Measurements from ENCODE around the gene WDR35.

WDR35 gene

GRCh38 chr2:19989342-19989666 is 601 bp downstream of the WDR35 start:
- Histone ChIP-seq H3K4me1 (ENCODE audit: control insufficient read depth, insufficient read depth, low read depth, low read length) (peaks cover 2% of the 10 kb centered on the region), H3K14ac (ENCODE audit: low read length in 2 of 2) (no peak overlapping the region), H3K79me1 (replicated peaks; ENCODE audit: low read length, poor library complexity, severe bottlenecking) (peaks cover 25% of the 10 kb centered on the region), H4K8ac (ENCODE audit: low read length) (no peak overlapping the region), H3K4ac (ENCODE audit: low read depth in 1 of 2, low read length in 2 of 2) (no peak overlapping the region), H3K23ac (ENCODE audit: low read length in 2 of 2) (no peak overlapping the region), H3K36me3 (ENCODE audit: control insufficient read depth in 1 of 2, insufficient read depth in 2 of 2, low read depth in 1 of 2, low read length in 2 of 2) (peaks cover 5 to 17% of the 10 kb centered on the region in 2 experiments), H3K9me3 (ENCODE audit: control insufficient read depth, low read length) (no peaks in the 10 kb centered on the region), H2BK12ac (ENCODE audit: low read length in 2 of 2) (no peak overlapping the region), H3K9ac (ENCODE audit: low read length) (peak overlapping the region; percentile 94), H2BK15ac (ENCODE audit: low read depth, poor library complexity, severe bottlenecking) (no peak overlapping the region), H3K4me2 (ENCODE audit: low read length, poor library complexity, severe bottlenecking) (peak overlapping the region; percentile 76), H4K91ac (ENCODE audit: low read length) (no peak overlapping the region), H2AFZ (ENCODE audit: low read depth, low read length) (peak overlapping the region; percentile 92), H3K4me3 (ENCODE audit: insufficient read depth in 1 of 2, low read depth in 1 of 2, low read length in 2 of 2) (peak overlapping the region; percentile 89 to 94), H3K27ac (ENCODE audit: low read length, poor library complexity, severe bottlenecking) (no peak overlapping the region), H2BK5ac (ENCODE audit: low read depth, low read length, poor library complexity, severe bottlenecking) (no peak overlapping the region), H2AK5ac (ENCODE audit: low read length, severe bottlenecking) (no peak overlapping the region), H2BK120ac (ENCODE audit: low read depth, low read length) (no peak overlapping the region), H3K27me3 (ENCODE audit: control insufficient read depth in 1 of 2, insufficient read depth in 1 of 2, low read length in 2 of 2) (no peaks in the 10 kb centered on the region), H3K18ac (ENCODE audit: low read depth in 1 of 2, low read length in 2 of 2) (no peak overlapping the region)
- 0% methylated on average over 4 of the region's 8 CpGs for WGBS
- no peak for DNase-seq

- Histone ChIP-seq H3K4me2 (ENCODE audit: low read length, poor library complexity, severe bottlenecking) (no peak overlapping the region), H3K9me3 (ENCODE audit: control insufficient read depth, low read length) (no peaks in the 10 kb centered on the region), H3K27me3 (ENCODE audit: control insufficient read depth in 1 of 2, insufficient read depth in 1 of 2, low read length in 2 of 2) (no peaks in the 10 kb centered on the region), H2BK120ac (ENCODE audit: low read depth, low read length) (no peak overlapping the region), H2BK12ac (ENCODE audit: low read length in 2 of 2) (no peak overlapping the region), H2BK15ac (ENCODE audit: low read depth, poor library complexity, severe bottlenecking) (no peak overlapping the region), H3K23ac (ENCODE audit: low read length in 2 of 2) (no peak overlapping the region), H4K91ac (ENCODE audit: low read length) (no peak overlapping the region), H3K36me3 (ENCODE audit: control insufficient read depth in 1 of 2, insufficient read depth in 2 of 2, low read depth in 1 of 2, low read length in 2 of 2) (peaks cover 5 to 21% of the 10 kb centered on the region in 2 experiments), H3K14ac (ENCODE audit: low read length in 2 of 2) (no peak overlapping the region), H3K4me1 (ENCODE audit: control insufficient read depth, insufficient read depth, low read depth, low read length) (peaks cover 2% of the 10 kb centered on the region), H3K79me1 (replicated peaks; ENCODE audit: low read length, poor library complexity, severe bottlenecking) (peaks cover 25% of the 10 kb centered on the region), H3K4ac (ENCODE audit: low read depth in 1 of 2, low read length in 2 of 2) (no peak overlapping the region), H3K18ac (ENCODE audit: low read depth in 1 of 2, low read length in 2 of 2) (no peak overlapping the region), H2BK5ac (ENCODE audit: low read depth, low read length, poor library complexity, severe bottlenecking) (no peak overlapping the region), H3K9ac (ENCODE audit: low read length) (peak overlapping the region; percentile 94), H2AK5ac (ENCODE audit: low read length, severe bottlenecking) (no peak overlapping the region), H4K8ac (ENCODE audit: low read length) (no peak overlapping the region), H3K4me3 (ENCODE audit: insufficient read depth in 1 of 2, low read depth in 1 of 2, low read length in 2 of 2) (peak overlapping the region in 1 of 2 experiments; percentile 94), H3K27ac (ENCODE audit: low read length, poor library complexity, severe bottlenecking) (no peak overlapping the region), H2AFZ (ENCODE audit: low read depth, low read length) (no peak overlapping the region)
- WGBS, result 46% methylated on average over 1 of the region's 2 CpGs
- DNase-seq, result peak; percentile 20
These were observed 1.3 kb downstream of the WDR35 start for GRCh38 chr2:19988600-19988999.

- H2BK120ac ChIP-seq (ENCODE audit: low read depth, low read length), result no peak overlapping the region
- no peak overlapping the region for H2BK5ac ChIP-seq (ENCODE audit: low read depth, low read length, poor library complexity, severe bottlenecking)
- WGBS, result 100% methylated on average over 2 of the region's 5 CpGs
- no peak overlapping the region for H2AK5ac ChIP-seq (ENCODE audit: low read length, severe bottlenecking)
- H2BK15ac ChIP-seq (ENCODE audit: low read depth, poor library complexity, severe bottlenecking), result no peak overlapping the region
- no peak overlapping the region for H3K23ac ChIP-seq (ENCODE audit: low read length in 2 of 2)
- no peak overlapping the region for H3K4me3 ChIP-seq (ENCODE audit: insufficient read depth in 1 of 2, low read depth in 1 of 2, low read length in 2 of 2)
- no peak overlapping the region for H3K4me2 ChIP-seq (ENCODE audit: low read length, poor library complexity, severe bottlenecking)
- no peak overlapping the region for H3K14ac ChIP-seq (ENCODE audit: low read length in 2 of 2)
- H3K9me3 ChIP-seq (ENCODE audit: control insufficient read depth, low read length), result no peaks in the 10 kb centered on the region
- H3K36me3 ChIP-seq (ENCODE audit: control insufficient read depth in 1 of 2, insufficient read depth in 2 of 2, low read depth in 1 of 2, low read length in 2 of 2), result peaks cover 5 to 21% of the 10 kb centered on the region in 2 experiments
- DNase-seq, result no peak
- no peaks in the 10 kb centered on the region for H3K27me3 ChIP-seq (ENCODE audit: control insufficient read depth in 1 of 2, insufficient read depth in 1 of 2, low read length in 2 of 2)
- H3K4me1 ChIP-seq (ENCODE audit: control insufficient read depth, insufficient read depth, low read depth, low read length), result peaks cover 2% of the 10 kb centered on the region
- no peak overlapping the region for H4K91ac ChIP-seq (ENCODE audit: low read length)
- H3K18ac ChIP-seq (ENCODE audit: low read depth in 1 of 2, low read length in 2 of 2), result no peak overlapping the region
- no peak overlapping the region for H4K8ac ChIP-seq (ENCODE audit: low read length)
- H3K9ac ChIP-seq (ENCODE audit: low read length), result peak overlapping the region; percentile 94
- no peak overlapping the region for H3K4ac ChIP-seq (ENCODE audit: low read depth in 1 of 2, low read length in 2 of 2)
- H3K27ac ChIP-seq (ENCODE audit: low read length, poor library complexity, severe bottlenecking), result no peak overlapping the region
- no peak overlapping the region for H2AFZ ChIP-seq (ENCODE audit: low read depth, low read length)
- H2BK12ac ChIP-seq (ENCODE audit: low read length in 2 of 2), result no peak overlapping the region
- H3K79me1 ChIP-seq (replicated peaks; ENCODE audit: low read length, poor library complexity, severe bottlenecking), result peaks cover 28% of the 10 kb centered on the region
These were observed 2.0 kb downstream of the WDR35 start for GRCh38 chr2:19987936-19988335.

- Histone ChIP-seq H3K18ac (ENCODE audit: low read depth in 1 of 2, low read length in 2 of 2) (no peak overlapping the region), H2BK120ac (ENCODE audit: low read depth, low read length) (no peak overlapping the region), H4K91ac (ENCODE audit: low read length) (no peak overlapping the region), H3K14ac (ENCODE audit: low read length in 2 of 2) (no peak overlapping the region), H3K9ac (ENCODE audit: low read length) (no peak overlapping the region), H2AFZ (ENCODE audit: low read depth, low read length) (no peak overlapping the region), H2AK5ac (ENCODE audit: low read length, severe bottlenecking) (no peak overlapping the region), H3K4ac (ENCODE audit: low read depth in 1 of 2, low read length in 2 of 2) (no peak overlapping the region), H3K23ac (ENCODE audit: low read length in 2 of 2) (no peak overlapping the region), H4K8ac (ENCODE audit: low read length) (no peak overlapping the region), H3K79me1 (replicated peaks; ENCODE audit: low read length, poor library complexity, severe bottlenecking) (peaks cover 20% of the 10 kb centered on the region), H3K4me1 (ENCODE audit: control insufficient read depth, insufficient read depth, low read depth, low read length) (no peaks in the 10 kb centered on the region), H2BK15ac (ENCODE audit: low read depth, poor library complexity, severe bottlenecking) (no peak overlapping the region), H3K36me3 (ENCODE audit: control insufficient read depth in 1 of 2, insufficient read depth in 2 of 2, low read depth in 1 of 2, low read length in 2 of 2) (peaks cover 5 to 67% of the 10 kb centered on the region in 2 experiments), H2BK12ac (ENCODE audit: low read length in 2 of 2) (no peak overlapping the region), H2BK5ac (ENCODE audit: low read depth, low read length, poor library complexity, severe bottlenecking) (no peak overlapping the region), H3K4me2 (ENCODE audit: low read length, poor library complexity, severe bottlenecking) (no peak overlapping the region), H3K9me3 (ENCODE audit: control insufficient read depth, low read length) (no peaks in the 10 kb centered on the region), H3K4me3 (ENCODE audit: insufficient read depth in 1 of 2, low read depth in 1 of 2, low read length in 2 of 2) (no peak overlapping the region), H3K27me3 (ENCODE audit: control insufficient read depth in 1 of 2, insufficient read depth in 1 of 2, low read length in 2 of 2) (no peaks in the 10 kb centered on the region), H3K27ac (ENCODE audit: low read length, poor library complexity, severe bottlenecking) (no peak overlapping the region)
- no CpG with 5 or more reads among the region's 1 CpG for WGBS
- peak; percentile 22 for DNase-seq
These were observed 7.6 kb downstream of the WDR35 start for GRCh38 chr2:19982268-19982667.
